ENCODE measurements around the gene TET3.
"Not testable (repeated sequence)": the region's sequence is repeated elsewhere in the genome, so short reads cannot be mapped to it uniquely, and the experiment has no call there.

The TET3 gene

DNA sequence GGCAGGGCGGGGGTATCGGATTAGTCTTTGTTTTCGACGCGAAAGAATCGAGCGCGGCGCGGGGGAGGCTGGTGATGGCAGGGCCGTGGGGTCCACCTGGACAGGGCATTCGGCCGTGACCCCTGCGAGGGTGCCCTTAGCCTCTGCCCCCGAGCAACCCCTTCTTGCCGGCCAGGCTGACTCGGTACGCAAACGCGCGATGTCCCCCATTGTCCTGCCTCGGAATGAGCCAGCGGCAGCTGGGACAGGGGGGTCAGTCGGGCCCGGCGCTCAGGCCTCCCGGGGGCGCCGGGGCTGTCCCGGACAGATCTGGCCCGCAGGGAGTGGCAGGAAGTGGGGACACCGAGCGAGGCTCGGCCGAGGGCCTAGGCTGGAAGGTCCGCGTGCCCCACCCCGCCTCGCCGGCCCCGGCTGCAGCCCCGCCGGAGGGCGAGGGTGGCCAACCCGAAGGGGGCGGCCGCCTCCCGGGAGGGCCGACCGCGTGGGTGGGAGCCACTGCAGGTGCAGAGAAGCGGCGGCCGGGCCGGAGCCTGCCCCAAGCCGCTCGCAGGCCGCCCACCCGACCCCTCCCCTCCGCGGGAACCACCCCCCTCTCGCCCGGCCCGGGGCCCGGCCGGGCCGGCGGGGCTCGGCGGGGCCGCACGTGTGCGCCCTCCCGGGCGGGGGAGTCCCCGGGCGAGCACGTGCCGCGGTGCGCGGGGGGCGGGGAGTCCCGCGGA is at the start of gene TET3:
Gene TET3, plus strand, starts transcription at position 708 of the 719 bp plus-strand sequence. CDS start 1,494 bp downstream, outside the sequence.
- peak; percentile 45 for DNase-seq

DNA sequence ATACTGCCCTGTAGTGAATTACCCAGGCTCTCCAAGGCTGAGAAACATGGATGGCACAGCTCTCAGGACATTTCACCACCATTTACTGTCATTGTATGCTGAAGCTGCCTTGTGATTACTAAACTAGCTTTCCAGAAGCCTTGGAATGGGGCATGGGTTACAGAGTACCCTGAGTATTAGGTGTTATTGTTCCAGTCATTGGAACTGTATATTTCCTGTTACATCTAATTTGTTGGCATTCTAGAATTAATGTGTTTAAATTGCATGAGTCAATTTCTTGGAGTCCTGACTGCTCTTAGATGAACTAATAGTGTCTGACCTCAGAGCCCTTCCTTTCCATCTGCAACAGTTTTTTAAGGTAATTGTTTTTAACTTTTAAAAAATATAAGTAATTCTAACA is 49.1 kb upstream of the TET3 start:
- DNase-seq = no peak

DNA sequence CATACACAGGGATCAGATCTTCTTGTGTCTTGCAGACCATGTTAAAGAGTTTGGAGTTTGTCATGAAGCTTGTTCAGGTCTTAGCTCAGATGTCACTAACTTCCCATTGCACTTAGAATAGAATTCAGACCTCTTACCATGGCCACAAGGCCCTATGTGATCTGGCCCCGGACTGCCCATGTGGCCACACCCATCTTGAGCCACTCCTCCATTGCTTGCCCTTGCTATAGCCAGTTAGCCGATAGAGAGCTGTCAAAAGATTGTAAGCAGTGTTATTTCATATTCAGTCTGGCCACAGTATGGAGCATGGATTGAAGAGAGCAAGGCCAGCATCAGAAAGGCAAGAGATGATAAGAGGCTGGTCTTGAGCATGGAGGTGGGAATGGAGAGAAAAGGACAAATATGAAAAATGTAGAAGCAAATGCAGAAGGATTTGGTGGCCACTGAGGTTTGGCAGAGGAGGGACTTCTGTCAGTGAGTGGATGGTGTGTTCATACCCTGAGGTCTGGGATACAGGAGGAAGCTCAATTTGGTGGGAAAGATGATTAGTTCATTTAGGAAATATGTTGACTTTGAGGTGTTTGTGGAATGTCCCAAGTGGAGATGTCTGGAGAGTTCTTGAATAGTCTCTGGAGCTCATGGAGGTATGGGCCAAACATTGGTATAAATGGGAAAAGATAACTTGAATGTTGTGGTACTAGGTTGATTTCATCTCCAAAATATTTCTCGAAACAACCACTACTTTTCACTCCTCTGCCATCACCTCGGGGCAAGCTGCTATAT is 47.4 kb upstream of the TET3 start:
- DNase-seq = no peak

DNA sequence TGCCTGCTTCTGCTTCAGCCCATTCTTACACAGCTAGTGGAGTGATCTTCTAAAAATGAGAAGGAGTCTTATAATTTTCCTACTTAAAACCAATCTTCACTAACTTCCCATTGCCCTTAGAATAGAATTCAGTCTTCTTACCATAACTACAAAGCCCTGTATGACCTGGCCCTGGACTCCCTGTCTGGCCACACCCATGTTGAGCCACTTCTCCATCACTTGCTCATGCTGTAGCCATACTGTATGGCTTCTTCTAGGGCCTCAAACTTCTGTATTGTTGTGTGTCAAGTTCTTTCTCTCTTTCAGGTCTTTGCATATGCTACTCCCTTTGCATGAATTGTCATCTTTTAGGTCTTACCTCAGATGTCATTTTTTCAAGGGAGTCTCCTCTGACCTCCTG is 46.8 kb upstream of the TET3 start:
- DNase-seq = no peak

DNA sequence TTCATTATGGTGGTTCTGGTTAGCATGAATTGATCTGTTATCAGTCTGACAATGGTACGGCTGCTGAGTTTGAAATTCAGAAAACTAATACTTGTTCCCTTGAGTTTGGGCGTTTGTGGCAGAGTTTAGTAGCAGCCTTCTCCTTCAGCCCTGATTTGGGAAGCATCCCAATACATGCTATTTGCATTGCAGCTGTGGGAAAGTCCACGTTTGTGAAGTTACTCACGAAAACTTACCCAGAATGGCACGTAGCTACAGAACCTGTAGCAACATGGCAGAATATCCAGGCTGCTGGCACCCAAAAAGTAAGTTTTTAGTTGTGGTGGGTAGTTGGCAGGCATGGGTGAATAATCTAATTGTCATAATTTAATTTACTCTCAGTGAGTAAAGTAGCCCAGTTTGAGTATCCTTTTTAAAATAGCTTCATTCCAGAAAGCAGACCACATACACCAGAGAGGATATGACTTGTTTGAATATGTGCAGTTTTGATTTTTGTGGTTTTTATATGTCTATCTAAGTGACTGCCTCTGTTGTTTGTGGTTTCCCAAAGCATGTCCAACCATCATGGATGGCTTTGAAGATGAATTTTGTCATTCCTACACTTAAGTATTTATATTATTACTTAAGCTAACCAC is 45.9 kb upstream of the TET3 start:
- DNase-seq = no peak

DNA sequence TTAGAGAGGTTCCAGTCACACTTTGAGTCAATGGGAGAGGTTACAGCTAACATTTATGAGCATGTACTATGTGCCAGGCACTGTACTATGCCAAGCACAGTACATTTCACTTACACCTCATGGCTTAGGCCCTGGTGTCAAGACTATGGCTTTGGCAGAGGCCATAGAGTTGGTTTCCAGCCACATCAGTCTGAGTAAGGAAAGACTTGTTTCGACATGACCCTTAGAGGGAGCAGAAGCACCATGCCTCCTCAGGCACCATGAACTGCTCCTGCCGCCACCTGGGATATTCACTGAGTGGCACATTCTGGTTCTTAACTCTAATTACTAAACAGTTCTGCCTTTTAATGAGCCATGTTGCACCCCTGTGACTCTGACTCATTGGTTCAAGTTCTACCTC is 45.3 kb upstream of the TET3 start:
- peak; percentile 49 for DNase-seq

DNA sequence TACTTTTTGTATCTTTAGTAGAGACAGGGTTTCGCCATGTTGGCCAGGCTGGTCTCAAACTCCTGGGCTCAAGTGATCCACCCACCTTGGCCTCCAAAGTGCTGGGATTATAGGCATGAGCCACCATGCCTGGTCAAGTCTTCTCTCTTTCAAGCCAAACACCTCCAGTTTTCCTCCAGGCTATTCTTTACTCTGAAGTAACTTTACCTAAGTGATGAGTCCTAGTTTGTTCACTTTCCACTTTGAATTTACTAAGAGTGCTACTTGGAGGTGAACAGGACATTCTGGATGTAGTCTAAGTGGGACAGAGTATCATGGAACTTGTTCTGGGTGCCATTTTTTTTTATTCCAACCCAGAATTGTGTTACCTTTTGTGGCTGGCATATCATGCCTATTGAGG is 44.6 kb upstream of the TET3 start:
- not testable (repeated sequence) for DNase-seq

DNA sequence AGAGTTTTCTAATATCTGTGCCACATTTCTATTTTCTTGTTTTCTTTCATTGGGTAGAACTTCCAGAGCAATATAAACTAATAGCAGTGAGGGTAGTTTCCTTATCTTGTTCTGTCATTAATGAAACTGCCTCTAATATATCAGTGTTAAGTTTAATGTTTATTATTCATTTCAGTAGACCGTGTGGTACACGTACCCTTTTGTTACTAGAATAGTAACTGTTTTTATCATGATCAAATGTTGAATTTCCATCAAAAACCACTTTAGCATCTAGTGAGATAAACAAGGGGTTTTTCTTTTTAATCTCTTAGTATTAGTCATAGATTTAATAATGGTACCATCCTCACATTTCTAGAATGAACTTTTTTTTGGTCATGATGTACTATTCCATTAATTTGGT is 42.0 kb upstream of the TET3 start:
- DNase-seq = no peak

DNA sequence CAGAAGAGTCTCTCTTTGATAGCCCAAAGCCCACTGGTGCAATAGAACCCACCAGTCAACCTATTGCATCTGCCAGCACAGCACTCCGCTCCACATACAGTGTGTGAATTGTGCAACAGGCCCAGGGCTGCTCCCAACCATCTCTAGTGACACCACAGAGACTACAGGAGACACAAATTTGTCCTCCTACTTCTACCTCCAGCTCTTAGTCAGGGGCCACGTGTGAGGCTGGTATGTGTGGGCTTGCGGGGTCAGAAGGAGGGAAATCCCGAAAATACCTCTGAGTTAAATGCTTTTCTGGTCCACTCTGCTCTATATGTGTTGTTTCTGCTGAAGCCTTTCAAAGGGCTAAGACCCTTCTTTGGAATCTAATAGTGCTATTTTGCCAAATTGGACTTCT is 40.0 kb upstream of the TET3 start:
- no peak for DNase-seq

DNA sequence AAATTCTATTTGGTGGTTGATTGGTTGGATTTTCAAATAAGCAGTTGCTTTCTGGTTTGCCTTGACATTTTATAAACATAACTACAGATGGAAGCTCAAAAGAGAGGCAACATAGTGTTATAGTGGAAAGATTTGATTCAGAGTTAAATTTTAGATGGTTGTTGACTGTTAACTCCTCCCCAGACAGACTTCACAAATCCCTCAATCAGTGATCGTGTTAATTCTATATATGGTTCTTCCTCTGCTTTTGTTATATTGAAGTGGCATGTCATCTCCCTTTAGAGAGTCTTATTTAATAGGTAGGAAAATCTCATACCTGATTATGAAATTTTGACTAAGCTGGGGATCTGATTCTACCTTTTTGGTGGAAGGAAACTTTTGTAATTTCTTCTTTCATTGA is 38.5 kb upstream of the TET3 start:
- no peak for DNase-seq

DNA sequence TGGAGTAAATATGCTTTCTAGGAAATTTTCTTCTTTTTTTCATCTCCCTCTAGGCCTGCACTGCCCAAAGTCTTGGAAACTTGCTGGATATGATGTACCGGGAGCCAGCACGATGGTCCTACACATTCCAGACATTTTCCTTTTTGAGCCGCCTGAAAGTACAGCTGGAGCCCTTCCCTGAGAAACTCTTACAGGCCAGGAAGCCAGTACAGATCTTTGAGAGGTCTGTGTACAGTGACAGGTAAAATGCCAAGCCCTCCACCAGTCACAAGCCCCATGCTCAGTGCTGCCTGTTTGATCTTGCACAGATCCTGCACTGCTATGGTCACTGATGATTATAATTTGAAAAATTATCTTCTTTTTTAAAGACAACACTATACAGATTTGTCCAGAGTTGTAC is 38.0 kb upstream of the TET3 start:
- no peak for DNase-seq

DNA sequence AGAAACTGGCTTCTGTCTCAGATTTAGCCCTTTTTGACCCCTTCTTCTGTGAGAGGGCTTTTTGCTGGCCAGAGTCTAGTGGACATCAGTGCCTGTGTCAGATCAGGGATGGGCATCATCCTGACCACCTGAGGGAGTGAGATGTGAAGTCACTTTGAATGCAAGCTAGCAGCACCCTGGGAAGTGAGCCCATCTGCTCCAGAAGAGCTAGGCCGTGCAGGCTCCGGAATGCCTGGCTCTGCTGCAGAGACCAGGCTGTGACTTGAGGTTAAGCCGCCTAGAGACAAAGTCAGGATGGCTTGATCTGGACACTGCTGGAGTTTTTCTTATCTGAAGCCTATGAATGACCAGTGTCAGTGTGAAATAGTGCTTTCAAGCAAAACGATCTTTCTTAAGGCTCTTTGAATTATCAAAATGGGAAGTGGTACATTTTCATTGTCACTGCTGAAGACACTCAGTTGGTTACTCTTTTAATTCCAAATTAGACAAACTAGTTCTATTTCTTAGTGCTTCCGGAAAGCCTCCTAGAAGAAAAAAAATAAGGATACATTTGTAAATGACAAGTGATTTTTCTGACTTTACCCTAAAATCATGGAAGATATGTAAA is 37.2 kb upstream of the TET3 start:
- DNase-seq = no peak

DNA sequence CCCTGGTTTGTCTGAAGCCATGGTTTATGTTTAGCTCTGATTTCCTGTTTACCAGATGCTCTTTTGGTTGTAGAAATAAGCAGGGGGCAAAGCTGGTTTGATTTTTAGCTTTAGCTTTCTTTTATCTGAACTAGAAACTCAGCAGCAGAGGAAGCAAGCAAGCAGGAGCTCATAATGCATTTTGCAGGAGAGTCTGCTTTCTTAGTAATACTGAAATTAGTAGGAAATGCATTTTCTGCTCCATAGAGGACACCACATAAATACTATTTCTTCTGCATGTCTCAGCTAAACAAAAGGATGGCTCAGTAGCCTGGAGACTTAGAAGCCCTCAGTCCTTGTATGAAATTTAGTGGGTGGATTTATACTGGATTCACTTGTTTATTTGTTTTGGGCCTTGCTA is 34.9 kb upstream of the TET3 start:
- DNase-seq = no peak

DNA sequence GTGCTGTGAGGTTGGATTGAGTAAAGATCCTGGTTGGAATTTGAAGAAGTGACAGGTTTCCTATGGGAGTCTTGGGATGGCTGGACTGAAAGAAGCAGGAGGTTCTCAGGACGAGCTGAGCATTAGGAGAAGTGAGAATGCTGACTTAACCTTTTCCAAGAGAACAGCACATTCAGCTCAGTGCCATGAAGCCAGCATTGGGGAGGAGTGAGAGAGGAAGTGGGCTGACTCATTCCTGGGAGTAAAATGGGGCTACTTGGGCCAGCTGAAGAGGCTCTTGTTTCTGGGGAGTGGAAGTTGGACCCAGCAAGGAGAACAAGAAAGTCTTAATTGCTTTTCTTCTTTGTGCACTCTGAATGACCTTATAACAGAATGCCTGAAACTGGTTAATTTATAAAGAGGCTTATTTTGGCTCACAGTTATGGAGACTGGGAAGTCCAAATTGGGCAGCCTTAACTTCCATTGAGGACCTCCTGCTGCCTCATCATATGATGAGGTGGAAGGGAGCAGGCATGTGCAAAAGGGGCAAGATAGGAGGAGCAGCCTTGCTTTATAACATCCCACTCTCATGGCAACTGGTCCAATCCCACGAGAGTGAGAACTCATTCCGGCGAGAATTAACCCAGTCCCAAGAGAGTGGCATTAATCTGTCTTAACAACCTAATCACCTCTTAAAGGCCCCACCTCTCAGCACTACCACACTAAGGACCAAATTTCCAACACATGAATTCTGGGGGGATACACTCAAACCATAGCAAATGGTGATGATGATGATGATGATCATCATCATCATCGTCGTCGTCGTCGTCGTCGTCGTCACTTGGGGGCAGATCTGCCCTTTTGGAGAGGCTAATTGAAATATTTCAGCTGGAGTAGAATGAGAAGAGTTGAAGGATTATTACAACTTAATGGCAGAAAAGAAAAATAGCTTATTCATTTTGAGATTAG is 31.9 kb upstream of the TET3 start:
- no peak for DNase-seq

DNA sequence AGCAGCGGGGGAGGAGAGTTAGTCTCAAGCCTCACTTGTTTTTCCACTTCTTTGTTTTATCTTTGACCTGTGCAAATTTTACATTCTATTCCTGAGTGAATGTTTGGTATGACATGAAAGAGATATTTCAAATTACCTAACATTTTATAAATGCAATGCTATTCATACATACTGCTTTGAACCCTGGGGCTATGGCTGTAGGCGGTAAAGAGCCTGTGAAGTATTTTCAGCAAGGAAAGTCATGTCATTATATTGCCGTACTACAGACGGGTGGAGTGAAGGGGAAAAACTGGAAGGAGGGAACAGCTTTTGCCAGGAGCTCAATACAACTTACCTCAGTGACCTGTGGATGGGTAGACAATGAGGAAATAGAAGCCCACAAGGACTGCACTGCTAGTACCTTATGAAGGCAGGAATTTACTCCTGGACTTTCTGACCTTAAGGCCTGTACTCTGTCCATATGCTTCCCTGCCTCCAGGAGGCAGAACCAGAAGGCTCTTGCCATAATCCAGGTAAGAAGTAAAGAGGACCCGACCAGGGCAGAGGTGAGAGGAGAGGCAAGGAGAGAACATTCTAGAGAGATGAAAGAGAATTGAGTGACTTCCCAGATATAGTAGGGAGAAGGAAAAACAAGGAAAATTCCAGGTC is 28.4 kb upstream of the TET3 start:
- no peak for DNase-seq

DNA sequence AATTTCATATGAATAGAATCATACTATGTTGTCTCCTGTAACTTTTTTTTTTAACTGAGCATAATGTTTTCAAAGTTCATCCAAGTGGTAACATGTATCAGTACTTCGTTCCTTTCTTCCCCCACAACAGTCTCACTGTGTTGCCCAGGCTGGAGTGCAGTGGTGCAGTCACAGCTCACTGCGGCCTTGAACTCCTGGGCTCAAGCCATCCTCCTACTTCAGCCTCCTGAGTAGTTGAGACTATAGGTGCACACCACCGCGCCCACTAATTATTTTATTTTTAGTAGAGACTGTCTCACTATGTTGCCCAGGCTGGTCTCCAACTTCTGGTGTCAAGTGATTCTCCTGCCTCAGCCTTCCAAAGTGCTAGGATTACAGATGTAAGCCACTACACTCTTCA is 23.4 kb upstream of the TET3 start:
- no peak for DNase-seq

DNA sequence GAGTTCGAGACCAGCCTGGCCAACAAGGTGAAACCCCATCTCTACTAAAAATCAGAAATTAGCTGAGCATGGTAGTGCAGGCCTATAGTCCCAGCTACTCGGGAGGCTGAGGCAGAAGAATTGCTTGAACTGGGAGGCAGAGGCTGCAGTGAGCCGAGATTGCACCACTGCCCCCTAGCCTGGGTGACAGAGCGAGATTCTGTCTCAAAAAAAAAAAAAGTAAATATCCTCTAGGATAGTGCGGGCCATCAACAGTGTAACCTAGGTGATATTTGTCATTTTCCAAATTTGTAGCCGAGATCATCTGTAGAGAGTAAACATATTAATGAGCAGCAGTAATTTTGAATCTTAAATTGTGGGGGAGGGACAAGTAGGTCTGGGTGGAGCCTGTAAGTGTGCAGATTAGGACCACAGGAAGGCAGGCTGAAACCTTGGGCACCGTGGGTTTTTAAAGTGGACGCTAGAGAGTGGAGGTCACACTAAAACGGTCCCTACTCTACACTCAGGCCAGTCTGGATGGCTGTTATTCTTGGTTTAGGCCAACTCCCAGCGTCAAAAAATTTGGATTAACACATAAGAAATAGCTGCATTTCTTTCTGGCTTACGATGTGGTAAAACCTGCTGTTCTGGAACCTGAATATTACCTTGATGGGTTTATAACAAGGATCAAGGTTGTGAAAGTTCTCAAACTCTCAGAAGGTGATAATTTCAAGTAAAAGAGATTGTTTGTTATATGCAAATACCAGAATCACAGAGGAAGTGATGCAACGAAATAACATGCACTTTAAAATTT is 22.7 kb upstream of the TET3 start:
- no peak for DNase-seq

DNA sequence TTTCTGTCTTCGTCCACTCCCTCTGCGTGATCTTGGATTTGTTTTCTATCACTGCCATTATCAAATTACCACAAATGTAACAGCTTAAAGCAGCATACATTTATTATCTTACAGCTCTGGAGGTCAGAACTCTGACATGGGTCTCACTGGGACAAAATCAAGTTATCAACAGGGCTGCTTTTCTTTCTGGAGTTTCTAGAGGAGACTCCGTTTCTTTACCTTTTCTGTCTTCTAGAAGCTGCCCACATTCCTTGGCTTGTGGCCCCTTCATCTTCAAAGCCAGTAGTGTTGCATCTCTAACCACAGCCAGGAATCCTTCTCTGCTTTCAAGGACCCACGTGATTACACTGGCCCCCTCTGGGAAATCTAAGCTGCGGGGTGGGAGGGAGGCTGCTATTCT is 21.9 kb upstream of the TET3 start:
- DNase-seq = no peak

DNA sequence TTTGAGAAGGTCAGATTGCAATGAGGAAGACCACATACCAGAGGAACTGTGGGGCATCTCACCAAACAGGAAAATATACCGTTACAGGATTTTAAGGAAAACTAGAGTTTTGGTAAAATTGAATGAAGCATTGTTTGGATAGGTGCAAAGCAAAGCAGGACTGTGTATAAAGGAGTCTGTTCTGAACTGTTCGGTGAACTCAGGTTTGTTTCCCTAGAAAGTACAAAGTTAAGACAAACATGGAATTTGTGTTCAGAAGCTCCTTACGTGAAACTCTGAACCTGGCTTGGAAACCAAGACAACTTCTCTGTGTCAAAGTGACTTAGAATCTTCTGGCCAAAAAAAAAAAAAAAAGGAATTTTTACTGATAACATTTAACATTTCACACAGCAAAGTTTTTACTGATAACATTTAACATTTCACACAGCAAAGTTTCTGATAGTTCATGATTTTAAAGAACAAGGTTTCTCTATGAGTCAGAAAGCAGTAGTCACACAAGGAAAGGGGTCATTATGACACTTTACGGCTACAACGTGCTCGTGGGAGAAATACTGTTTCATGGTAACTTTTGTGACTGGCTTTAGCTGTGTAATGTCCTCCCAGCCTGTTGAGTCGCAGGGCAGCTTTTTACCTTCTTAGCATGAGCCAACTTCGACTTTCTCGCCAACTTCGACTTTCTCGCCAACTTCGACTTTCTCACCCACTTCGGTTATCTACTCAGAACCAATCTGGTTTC is 21.2 kb upstream of the TET3 start:
- DNase-seq = no peak

DNA sequence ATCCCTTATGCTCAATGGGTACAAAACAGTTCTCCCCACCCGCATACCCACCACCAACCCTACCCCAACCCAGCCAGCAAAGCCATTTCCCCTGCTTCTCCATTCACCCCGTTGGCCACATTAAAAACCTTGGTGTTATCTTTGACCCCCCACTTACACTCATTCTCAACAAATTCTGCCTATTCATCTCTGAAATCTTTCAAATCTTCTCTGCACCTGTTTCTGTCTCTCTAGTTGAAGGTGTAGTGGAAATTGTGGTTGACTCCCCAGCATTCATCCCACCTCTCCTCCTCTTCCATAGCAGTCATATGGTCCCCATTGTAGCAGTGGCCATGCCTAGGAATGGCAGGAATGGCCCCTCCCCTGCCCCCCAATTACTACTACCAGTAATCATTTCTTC is 20.5 kb upstream of the TET3 start:
- no peak for DNase-seq

All from CD4-positive, alpha-beta T cell treated with Interleukin-6 for 4 hours (primary cell).